Measurements from ENCODE around the gene PRDX6. TPM values are rescaled to one million over a fixed set of nuclear protein-coding genes. Genes with fewer than 3 reads are reported as not detected.
A peak's percentile ranks its signal among the peaks of the same experiment; 100 is the strongest.
"Not testable (repeated sequence)": the region's sequence is repeated elsewhere in the genome, so short reads cannot be mapped to it uniquely, and the experiment has no call there.

PRDX6 gene
- total and polyA plus RNA-seq, 7 donors = 369 to 592 (median 529) TPM

GRCh38 chr1:173488001-173488400 lies 10.9 kb downstream of the PRDX6 start:
- Histone ChIP-seq H3K27me3 (ENCODE audit: insufficient read depth in 3 of 3, low read length in 2 of 3) (no peaks in the 10 kb centered on the region), H3K4me1 (no peaks in the 10 kb centered on the region)

GRCh38 chr1:173489149-173489600 lies 12.0 kb downstream of the PRDX6 start:
- no peak overlapping the region for H3K4me3 ChIP-seq
- peak in 3 of 4 donors; percentile 26 to 40 (median 29) for ATAC-seq
- H3K27ac ChIP-seq = no peak overlapping the region
- peaks cover 27 to 81% of the 10 kb centered on the region in 2 donors for H3K36me3 ChIP-seq (ENCODE audit: insufficient read depth in 1 of 2, low read depth in 1 of 2)
- TF ChIP-seq CTCF (IDR thresholded peaks at IDR 0.05) = no peak
- H3K4me1 ChIP-seq = no peaks in the 10 kb centered on the region
- no peak for DNase-seq
- intact Hi-C loops (cut with DNase I) = loop anchor here in 1 of 2 donors (10.0 kb wide), 1 partner anchor 446 kb away; no protein-coding TSS in a partner anchor
- H3K9me3 ChIP-seq = no peaks in the 10 kb centered on the region
- no peaks in the 10 kb centered on the region for H3K27me3 ChIP-seq (ENCODE audit: insufficient read depth in 3 of 3, low read length in 2 of 3)
- 75 to 86% (median 79%) methylated on average over 5 of the region's 5 CpGs for WGBS, 3 donors

More at GRCh38 chr1:173488001-173488400, 10.9 kb downstream of the PRDX6 start:
- Histone ChIP-seq H3K36me3 (ENCODE audit: insufficient read depth in 1 of 2, low read depth in 1 of 2) (peaks cover 32 to 88% of the 10 kb centered on the region in 2 donors), H3K27ac (no peak overlapping the region), H3K9me3 (no peaks in the 10 kb centered on the region), H3K4me3 (no peak overlapping the region)
- no peak for TF ChIP-seq CTCF (IDR thresholded peaks at IDR 0.05)
- DNase-seq (no peak), ATAC-seq (peak in 3 of 4 donors; percentile 23 to 68 (median 51))
- intact Hi-C loops (cut with DNase I) = loop anchor here in 1 of 2 donors (10.0 kb wide), 1 partner anchor 447 kb away; no protein-coding TSS in a partner anchor
- 88 to 95% (median 90%) methylated on average over 2 of the region's 2 CpGs for WGBS, 3 donors

- peaks cover 26 to 73% of the 10 kb centered on the region in 2 donors for H3K36me3 ChIP-seq (ENCODE audit: insufficient read depth in 1 of 2, low read depth in 1 of 2)
- WGBS, 3 donors = 94 to 98% (median 97%) methylated on average over 3 of the region's 3 CpGs
- H3K4me1 ChIP-seq = no peaks in the 10 kb centered on the region
- DNase-seq = no peak
- no peaks in the 10 kb centered on the region for H3K9me3 ChIP-seq
- no peak overlapping the region for H3K4me3 ChIP-seq
- ATAC-seq = peak in 2 of 4 donors; percentile 12 to 18
- intact Hi-C loops (cut with DNase I) = loop anchor here in 1 of 2 donors (5.0 to 10.0 kb wide), 2 partner anchors 58 to 445 kb away; no protein-coding TSS in a partner anchor
- no peaks in the 10 kb centered on the region for H3K27me3 ChIP-seq (ENCODE audit: insufficient read depth in 3 of 3, low read length in 2 of 3)
- peak overlapping the region; percentile 36 for H3K27ac ChIP-seq
- TF ChIP-seq CTCF (IDR thresholded peaks at IDR 0.05) = no peak
Measured at GRCh38 chr1:173489929-173490328, 12.8 kb downstream of the PRDX6 start.

GRCh38 chr1:173491508-173491907 lies 14.4 kb downstream of the PRDX6 start:
- no peaks in the 10 kb centered on the region for H3K27me3 ChIP-seq (ENCODE audit: insufficient read depth in 3 of 3, low read length in 2 of 3)
- ATAC-seq (peak in 2 of 4 donors; percentile 7 to 8), DNase-seq (no peak)
- peaks cover 17 to 58% of the 10 kb centered on the region in 2 donors for H3K36me3 ChIP-seq (ENCODE audit: insufficient read depth in 1 of 2, low read depth in 1 of 2)
- intact Hi-C loops (cut with DNase I) = loop anchor here in 1 of 2 donors (5.0 kb wide), 1 partner anchor 59 kb away; no protein-coding TSS in a partner anchor
- TF ChIP-seq CTCF (IDR thresholded peaks at IDR 0.05) = no peak
- no peak overlapping the region for H3K27ac ChIP-seq
- H3K4me1 ChIP-seq = no peaks in the 10 kb centered on the region
- no peak overlapping the region for H3K4me3 ChIP-seq
- H3K9me3 ChIP-seq = no peaks in the 10 kb centered on the region
- WGBS, 3 donors = 96 to 100% (median 99%) methylated on average over 2 of the region's 2 CpGs

- not testable (repeated sequence) for H3K27ac ChIP-seq; H3K4me3 ChIP-seq; H3K4me1 ChIP-seq; H3K9me3 ChIP-seq; DNase-seq; H3K27me3 ChIP-seq (ENCODE audit: insufficient read depth in 3 of 3, low read length in 2 of 3); ATAC-seq
- WGBS, 3 donors = 88 to 97% (median 93%) methylated on average over 8 of the region's 8 CpGs
- peaks cover 9 to 41% of the 10 kb centered on the region in 2 donors for H3K36me3 ChIP-seq (ENCODE audit: insufficient read depth in 1 of 2, low read depth in 1 of 2)
- intact Hi-C loops (cut with DNase I) = loop anchor here in 1 of 2 donors (5.0 kb wide), 1 partner anchor 61 kb away; no protein-coding TSS in a partner anchor
Measured at GRCh38 chr1:173493125-173493524, 16.0 kb downstream of the PRDX6 start.

All from psoas muscle (tissue), 8 donors.